GM12892 (cell line): ENCODE measurements around the gene ZNF787. TPM values are rescaled to one million over a fixed set of nuclear protein-coding genes. Genes with fewer than 3 reads are reported as not detected.

Experiments
- DNase-seq: peaks from one replicate; pipeline ENCODE4 v3.0.0; 2011; ENCODE audit not compliant: insufficient read length
- FAIRE-seq: peaks from 2 replicates; lab custom pipeline; 2011; peaks lifted over from hg19 to GRCh38; lab: Jason Lieb, UNC
- POLR2A ChIP-seq: IDR thresholded peaks from 2 replicates; pipeline ENCODE4 v1.6.1; 2011; ENCODE audit warnings: low read depth, low read length, control low read depth
- POLR2AphosphoS5 ChIP-seq: IDR thresholded peaks from 2 replicates; pipeline ENCODE4 v1.6.1; 2011; ENCODE audit warnings: low read depth, low read length, control low read depth
- TAF1 ChIP-seq: IDR thresholded peaks from 2 replicates; pipeline ENCODE4 v1.6.1; 2011; ENCODE audit warnings: low read depth, mild to moderate bottlenecking, control low read depth, low read length, borderline replicate concordance
- polyA plus RNA-seq: library from polyadenylated mRNA; unstranded; fragments of >200 nt; gene quantifications from one replicate; pipeline ENCODE4 v1.2.1, GENCODE V29; 2012; ENCODE audit warnings: missing spikeins, inconsistent platforms; ENCODE audit not compliant: missing spikeins

Gene ZNF787
- 4.0 TPM for polyA plus RNA-seq

DNA sequence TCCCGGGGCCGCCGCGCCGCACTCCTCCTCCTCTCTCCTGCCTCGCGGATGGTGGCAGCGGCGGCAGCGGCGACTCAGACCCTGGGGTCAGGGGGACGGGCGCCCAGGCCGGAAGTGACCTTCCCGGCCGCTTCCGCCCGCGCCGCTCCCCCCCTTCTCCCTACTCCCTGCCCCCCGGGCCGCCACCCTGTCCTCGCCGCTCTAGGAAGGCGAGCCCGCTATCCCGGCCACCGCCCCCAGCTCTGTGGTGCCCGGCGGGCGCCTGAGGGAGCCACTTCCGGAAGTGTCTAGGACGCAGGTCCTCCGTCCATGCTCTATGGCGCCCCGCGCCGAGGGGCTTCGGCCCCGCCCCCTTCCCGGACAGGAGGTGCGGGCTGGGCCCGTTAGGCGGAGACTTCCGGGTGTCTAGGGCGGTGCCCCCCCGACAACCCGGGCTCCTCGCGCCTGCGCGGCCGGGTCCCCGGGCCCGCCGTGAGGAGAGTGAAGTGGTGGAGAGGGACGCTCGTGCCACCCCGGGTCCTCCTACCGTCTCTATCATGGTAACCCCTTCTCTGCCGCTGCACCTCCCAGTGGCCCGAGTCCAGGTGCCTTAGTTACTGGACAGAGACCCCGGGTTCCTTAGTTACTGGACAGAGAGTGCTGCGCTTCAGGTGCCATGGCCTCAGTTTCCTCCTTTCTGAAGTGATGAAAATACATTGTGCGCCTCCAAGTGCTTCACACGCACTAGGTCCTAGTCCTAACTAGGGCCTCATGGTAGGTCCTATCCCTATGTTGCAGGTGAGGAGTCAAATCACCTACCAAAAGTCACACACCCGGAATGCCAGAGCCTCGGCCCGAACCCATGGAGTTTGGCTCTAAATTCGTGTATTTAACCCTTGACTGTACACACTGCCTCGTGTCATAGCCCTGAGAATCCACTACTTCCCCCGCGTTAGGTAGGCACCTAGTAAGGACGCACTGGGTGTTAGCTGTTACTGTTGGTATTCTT, at the start of gene ZNF787:
Gene ZNF787, minus strand, starts transcription at position 116 of the 988 bp plus-strand sequence. CDS start 18,078 bp downstream, outside the sequence.
- DNase-seq (peak; percentile 98), FAIRE-seq (peak; percentile 94)
- TF ChIP-seq POLR2AphosphoS5 (no peak), POLR2A (peak; percentile 61), TAF1 (0 out of 2 replicates have a peak, but pooled peaks have one; percentile 16)

DNA sequence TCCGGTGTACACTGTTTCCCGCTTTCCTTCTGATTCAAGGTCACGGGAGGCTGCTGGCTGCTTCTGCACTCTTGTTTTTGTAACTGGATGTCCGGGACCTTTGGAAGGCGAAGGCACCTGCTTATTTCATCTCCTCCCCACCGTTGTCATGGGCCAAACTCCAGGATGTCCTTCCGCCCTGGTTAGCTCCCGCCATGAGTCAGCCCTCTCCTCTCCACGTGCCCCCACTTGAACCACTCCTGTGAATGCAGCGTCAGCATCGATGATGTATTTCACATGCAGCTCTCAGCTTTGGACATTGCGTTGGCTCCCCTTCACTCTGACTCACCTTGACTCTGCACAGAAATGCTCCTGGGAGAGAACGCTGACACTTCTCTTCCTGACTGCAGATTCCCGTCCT, 49.2 kb upstream of the ZNF787 start:
- DNase-seq: no peak
- no peak for TF ChIP-seq POLR2AphosphoS5
- TF ChIP-seq POLR2A: no peak
- no peak for TF ChIP-seq TAF1
- no peak for FAIRE-seq

DNA sequence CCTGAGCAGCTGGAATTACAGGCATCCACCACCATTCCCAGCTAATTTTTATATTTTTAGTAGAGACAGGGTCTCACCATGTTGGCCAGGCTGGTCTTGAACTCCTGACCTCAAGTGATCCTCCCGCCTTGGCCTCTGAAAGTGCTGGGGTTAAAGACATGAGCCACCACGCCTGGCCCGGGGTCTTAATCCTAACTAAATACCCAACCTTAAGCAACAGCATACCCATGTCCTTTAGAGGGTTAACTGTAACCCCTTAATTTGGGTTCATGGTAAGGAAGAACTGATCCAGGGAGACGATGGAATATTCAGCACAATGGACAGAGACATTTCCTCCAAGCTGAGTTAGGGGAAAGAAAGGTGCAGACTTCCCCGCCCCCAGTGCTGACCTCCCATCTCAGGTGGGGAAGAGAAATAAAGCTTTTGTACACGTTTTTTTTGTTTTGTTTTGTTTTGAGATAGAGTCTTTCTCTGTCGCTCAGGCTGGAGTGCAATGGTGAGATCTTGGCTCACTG, 46.0 kb upstream of the ZNF787 start:
- FAIRE-seq (no peak), DNase-seq (no peak)
- TF ChIP-seq TAF1 (no peak), POLR2A (no peak), POLR2AphosphoS5 (no peak)

DNA sequence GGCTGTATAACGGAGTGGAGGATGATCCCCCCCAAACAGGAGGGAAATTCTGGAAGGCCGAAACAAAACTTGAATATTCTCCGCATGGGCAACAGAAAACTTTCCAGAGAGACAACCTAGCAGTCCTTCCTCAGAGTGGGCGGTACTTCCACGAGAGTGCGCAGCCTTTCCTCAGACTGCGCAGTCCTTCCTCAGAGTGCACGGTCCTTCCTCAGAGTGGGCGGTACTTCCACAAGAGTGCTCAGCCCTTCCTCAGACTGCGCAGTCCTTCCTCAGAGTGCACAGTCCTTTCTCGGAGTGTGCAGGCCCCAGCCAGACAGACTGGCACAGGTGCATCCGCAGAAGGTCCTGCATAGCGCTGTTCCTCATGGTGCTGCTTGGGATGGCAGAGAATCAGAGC, 42.0 kb upstream of the ZNF787 start:
- FAIRE-seq (no peak), DNase-seq (no peak)
- TF ChIP-seq TAF1 (no peak), POLR2AphosphoS5 (no peak), POLR2A (no peak)

DNA sequence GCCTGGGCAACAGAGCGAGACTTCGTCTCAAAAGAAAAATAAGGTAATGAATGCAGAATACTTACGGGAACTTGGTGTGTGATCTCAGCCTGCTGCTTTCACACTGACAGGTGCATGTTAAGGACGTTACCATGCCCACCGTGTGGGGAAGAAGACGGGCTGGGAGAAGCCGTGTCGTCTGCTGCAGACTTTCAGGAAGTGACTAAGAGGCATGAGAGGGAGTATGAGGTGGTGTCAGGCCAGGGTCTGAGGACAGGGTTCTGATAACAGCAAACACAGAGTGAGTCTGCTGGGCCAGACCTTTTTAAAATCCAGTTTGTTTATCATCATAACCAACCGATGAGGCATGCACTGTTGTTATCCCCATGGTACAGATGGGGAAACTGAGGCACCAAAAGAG, 41.2 kb upstream of the ZNF787 start:
- FAIRE-seq (no peak), DNase-seq (no peak)
- TF ChIP-seq POLR2AphosphoS5: no peak
- no peak for TF ChIP-seq POLR2A
- no peak for TF ChIP-seq TAF1

DNA sequence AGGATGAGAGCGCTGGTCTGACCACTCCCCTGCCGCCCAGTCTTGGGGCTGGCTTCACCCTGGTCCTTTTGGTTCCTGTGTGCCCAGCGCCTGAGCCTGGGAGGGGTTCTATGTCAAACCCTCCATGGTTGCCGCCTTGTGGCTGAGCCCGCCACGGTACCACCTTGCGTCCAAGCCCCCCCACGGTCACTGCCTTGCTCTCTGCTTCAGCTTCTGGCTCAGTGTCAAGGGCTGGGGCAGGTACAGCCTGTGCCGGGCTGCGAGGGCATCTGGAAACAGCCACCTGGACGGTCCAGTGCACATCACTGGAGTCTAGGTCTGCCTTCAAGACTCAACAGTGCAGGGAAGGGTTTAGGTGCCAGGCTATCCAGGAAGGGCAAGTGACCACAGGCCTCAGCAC, 40.4 kb upstream of the ZNF787 start:
- TF ChIP-seq TAF1 (no peak), POLR2A (no peak), POLR2AphosphoS5 (no peak)
- no peak for FAIRE-seq
- DNase-seq: no peak

DNA sequence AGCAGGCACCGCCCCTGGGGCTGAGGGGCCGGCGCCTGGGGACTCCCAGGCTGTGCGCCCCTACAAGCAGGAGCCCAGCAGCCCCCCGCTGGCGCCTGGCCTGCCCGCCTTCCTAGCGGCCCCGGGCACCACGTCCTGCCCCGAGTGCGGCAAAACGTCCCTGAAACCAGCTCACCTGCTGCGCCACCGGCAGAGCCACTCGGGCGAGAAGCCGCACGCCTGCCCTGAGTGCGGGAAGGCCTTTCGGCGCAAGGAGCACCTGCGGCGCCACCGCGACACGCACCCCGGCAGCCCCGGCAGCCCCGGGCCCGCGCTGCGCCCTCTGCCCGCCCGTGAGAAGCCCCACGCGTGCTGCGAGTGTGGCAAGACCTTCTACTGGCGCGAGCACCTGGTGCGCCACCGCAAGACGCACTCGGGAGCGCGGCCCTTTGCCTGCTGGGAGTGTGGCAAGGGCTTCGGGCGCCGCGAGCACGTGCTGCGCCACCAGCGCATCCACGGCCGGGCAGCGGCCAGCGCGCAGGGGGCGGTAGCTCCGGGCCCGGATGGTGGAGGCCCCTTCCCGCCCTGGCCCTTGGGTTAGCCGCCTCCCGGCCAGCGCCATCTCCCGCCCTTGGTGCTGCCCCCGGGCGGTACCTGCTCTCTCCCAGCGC, 38.7 kb upstream of the ZNF787 start:
- FAIRE-seq: no peak

DNA sequence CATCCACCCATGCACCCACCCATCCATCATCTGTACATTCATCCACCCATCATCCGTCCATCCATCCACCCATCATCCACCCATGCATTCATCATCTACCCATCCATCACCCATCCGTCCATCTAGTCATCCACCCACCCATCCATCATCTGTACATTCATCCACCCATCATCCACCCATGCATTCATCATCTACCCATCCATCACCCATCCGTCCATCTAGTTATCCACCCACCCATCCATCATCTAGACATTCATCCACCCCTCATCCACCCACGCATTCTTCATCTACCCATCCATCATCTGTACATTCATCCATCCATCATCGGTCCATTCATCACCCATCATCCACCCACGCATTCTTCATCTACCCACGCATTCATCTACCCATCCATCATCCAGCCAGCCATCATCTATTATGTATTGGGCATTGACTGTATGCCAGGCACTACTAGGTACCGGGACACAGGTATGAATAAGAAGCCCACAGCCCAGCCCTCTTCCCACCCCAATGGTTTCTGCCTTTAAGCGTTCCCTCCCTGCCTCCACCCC, 38.0 kb upstream of the ZNF787 start:
- TF ChIP-seq TAF1 (no peak), POLR2A (no peak), POLR2AphosphoS5 (no peak)
- FAIRE-seq (no peak), DNase-seq (no peak)

More for the DNA sequence above, 38.7 kb upstream of the ZNF787 start:
- TF ChIP-seq POLR2AphosphoS5 (no peak), POLR2A (no peak), TAF1 (no peak)
- no peak for DNase-seq

DNA sequence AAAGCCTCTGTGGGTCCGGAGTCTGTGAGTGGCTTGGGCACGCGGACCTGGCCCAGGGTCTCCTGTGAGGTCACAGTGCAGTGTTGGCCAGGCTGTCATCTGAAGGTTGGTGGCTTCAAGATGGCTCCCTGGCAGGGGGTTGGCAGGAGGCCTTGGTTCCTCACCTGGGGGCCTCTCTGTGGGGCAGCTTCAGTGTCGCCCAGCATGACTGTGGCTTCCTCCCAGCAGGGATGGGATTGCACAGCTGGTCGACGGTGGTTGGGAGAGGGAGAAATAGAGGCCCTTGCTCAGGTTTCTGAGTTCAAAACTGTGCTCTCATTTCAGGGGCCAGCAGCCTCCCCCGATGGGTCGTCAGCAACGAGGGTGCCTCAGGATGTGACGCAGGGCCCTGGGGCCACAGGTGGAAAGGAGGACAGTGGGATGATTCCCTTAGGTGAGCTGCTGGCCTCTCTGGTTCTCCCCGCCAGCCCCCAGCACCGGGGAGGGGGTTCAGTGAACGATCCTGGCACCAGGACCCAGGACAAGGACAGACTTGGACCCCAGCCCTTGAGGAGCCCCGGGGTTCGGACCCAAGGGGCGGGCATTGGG, 37.2 kb upstream of the ZNF787 start:
- no peak for TF ChIP-seq POLR2AphosphoS5
- no peak for TF ChIP-seq POLR2A
- no peak for TF ChIP-seq TAF1
- DNase-seq (no peak), FAIRE-seq (no peak)

DNA sequence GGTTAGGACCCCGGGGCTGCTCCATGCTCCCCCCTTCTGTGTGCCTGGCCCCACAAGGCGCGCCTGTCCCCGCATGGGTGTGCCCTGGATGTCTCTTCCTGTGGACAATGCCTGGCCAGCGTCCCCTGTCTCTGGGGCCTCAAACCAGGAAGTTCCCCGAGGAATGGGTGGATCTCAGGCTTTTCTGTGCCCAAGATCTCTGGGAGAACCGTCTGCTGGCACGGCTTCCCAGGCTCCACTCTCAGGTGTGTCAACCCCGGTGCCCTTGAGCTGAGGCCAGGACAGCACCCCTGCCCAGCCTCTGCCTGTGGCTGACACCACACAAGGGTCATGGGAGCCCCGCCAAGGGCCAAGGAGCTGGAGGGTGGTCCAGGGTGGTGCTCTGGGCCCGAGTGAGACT, 35.7 kb upstream of the ZNF787 start:
- no peak for FAIRE-seq
- TF ChIP-seq POLR2AphosphoS5 (no peak), POLR2A (no peak), TAF1 (no peak)
- no peak for DNase-seq

DNA sequence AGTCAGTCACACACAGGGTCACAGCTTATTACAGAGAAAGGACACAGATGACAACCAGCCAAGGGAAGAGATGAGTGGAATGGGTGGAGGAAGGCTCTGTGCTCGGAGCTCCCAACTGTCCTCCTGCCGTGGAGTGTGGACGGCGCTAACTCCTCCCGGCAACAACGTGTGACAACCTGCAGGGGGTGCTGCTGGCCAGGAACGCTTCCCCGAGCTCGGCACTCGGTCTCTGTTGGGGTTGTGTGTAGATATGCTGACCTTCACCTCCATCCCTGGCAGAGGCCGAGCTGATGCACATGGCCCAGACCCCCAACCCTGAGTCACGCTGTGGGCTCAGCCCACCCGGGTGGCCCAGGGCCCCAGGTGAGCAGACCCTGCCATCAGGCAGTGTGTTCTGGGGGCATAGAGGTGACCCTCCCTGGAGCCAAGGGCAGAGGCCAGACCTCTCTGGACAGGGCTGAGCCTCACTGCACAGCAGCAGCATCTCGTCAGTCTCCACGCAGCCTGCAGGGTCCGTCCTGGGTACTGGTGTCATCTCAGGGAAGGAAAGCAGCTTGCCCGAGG, 34.1 kb upstream of the ZNF787 start:
- TF ChIP-seq POLR2A (no peak), POLR2AphosphoS5 (no peak), TAF1 (no peak)
- FAIRE-seq: no peak
- DNase-seq: no peak
